ENCODE measurements around the gene PGA3.

Gene PGA3

DNA sequence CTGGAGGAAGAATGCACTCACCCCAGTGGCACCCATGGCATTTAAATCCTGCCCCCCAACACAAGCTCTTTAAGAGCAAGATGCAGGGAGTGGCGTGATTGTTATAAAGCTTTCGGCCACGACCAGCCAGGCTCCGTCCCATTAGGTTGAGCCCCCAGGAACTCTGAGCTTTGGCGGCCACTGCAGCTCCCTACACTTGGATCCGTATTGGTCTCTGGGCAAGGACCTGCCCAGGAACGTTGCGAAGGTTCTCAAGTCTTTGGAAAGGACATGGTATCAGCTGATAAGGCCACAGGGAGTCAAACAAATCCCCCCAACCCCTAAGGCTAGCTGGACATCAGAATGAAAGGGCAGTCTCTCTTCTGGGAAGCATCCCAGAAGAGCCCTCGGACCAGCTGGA is 32.7 kb upstream of the PGA3 start:
- in situ Hi-C loops (cut with MboI; ENCODE audit: low sequenced_read_pairs): no loop called here

DNA sequence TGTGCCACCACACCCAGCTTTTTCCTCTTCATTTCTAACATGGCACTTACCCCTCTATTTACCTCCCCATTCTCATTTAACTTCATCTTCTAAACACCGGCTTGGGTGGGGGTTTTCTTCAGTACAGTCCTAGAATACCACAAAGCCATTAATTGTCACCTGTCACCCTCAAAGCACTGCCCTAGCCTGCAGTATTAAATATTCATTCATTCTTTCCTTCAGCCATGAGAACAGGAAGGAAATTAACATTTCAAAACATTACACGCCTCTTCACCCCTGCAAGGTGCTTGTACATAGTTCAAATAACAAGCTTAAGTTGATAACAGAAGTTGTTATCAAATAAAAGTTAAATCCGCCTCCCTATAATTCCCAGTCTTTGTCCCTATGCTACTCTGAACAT is 31.4 kb upstream of the PGA3 start:
- in situ Hi-C loops (cut with MboI; ENCODE audit: low sequenced_read_pairs): no loop called here

DNA sequence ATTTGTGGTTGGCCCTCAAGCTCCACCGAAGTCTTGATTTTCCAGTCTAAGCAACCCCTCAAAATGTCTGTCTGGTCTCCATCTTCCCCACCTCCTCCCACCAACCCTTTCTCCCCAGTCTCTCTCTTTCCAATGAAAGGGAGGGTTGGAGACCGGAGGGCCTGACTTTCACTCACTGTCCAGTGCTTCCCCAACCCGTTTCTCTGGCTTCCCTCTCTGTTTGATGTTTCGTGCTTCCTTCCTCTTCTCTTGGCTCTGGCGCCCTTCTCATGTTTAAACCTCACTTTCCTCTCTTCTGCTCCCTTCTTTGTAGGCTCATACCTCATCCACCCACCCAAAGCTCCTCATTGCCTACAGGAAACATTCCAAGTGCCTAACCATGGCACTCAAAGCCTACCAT is 31.0 kb upstream of the PGA3 start:
- in situ Hi-C loops (cut with MboI; ENCODE audit: low sequenced_read_pairs): no loop called here

DNA sequence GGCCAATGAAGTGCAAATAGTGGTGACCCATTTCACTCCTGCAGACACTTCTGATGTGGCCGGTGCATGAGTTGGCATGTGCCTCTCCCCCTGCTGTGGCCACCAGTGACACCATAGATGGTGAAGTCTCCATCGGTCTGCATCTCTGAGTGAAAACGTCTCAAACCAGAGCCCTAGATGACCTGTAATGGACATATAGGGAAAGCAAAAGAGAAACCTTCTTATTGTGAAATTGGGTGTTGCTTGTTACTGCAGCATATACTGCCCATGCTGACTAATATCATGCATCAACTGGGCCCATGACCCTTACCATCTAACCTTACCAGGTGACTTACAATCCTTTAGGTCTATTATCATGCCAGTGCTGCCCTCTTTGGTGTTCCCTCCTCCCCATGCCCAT is 30.4 kb upstream of the PGA3 start:
- in situ Hi-C loops (cut with MboI; ENCODE audit: low sequenced_read_pairs): no loop called here

DNA sequence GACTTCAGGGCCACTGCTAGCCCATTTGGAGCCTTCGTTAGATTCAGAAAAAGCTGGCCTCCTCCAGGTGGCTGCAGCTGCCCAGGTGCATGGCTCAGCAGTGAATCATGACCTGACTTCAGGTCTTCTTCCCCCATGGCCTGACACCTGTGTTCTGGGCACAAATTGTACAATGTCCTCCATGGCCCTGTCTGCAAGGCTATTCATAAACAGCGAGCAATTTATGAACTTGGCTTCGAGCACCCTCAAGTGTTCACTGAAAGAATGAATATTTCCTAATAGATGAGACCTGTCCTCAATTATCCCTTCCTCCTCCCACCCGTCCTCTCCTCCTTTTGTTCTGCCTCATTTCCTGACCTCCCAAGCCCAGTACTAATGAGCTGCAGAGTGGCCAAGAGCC is 29.9 kb upstream of the PGA3 start:
- in situ Hi-C loops (cut with MboI; ENCODE audit: low sequenced_read_pairs): no loop called here

DNA sequence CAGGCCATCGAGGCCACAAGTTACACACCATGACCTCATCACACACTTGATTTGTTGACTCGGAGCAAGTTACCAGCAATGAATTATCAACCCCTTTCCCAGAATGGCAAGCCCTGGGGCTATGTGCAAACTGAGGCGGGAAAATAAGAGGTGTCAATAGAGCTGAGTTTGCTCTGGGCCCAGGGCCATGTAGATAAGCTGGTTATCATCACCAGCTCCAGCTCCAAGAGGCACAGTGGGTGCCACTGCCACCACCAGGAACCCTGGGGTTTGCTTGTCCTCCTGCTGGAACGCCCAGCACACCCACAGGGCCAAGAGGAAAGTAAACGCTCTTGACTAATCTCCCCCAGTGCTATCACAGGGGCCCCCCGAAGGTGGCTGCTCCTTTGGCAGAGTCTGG is 29.0 kb upstream of the PGA3 start:
- in situ Hi-C loops (cut with MboI; ENCODE audit: low sequenced_read_pairs): no loop called here

- in situ Hi-C loops (cut with MboI; ENCODE audit: low sequenced_read_pairs): loop anchor here (25.0 kb wide), 1 partner anchor 338 kb away; the partner anchor contains the start of gene CCDC86
Observed at GRCh38 chr11:61174949-61175348, 28.4 kb upstream of the PGA3 start.

DNA sequence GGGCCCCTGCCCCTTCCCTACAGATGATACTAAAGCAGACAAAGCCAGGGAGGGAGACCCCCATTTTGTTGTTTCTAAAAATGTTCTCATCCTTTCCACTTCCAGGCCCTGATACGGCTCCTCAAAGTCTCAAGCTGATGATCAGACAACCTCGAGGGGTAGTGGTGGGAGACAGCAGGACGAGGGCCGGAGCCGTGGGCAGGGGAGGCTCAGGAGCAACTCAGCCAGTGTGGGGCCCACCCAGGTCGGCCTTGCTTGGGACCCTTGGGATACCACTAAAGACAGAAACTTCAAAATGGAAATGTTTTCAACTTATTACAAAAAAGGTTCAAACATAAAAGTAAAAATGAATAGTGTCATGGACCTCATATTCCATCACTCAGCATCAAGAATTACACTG is 26.9 kb upstream of the PGA3 start:
- in situ Hi-C loops (cut with MboI; ENCODE audit: low sequenced_read_pairs): loop anchor here (25.0 kb wide), 1 partner anchor 339 kb away; the partner anchor contains the start of gene CCDC86

GRCh38 chr11:61180205-61180604 is 23.1 kb upstream of the PGA3 start:
- in situ Hi-C loops (cut with MboI; ENCODE audit: low sequenced_read_pairs): loop anchor here (25.0 kb wide), 1 partner anchor 343 kb away; the partner anchor contains the start of gene CCDC86

DNA sequence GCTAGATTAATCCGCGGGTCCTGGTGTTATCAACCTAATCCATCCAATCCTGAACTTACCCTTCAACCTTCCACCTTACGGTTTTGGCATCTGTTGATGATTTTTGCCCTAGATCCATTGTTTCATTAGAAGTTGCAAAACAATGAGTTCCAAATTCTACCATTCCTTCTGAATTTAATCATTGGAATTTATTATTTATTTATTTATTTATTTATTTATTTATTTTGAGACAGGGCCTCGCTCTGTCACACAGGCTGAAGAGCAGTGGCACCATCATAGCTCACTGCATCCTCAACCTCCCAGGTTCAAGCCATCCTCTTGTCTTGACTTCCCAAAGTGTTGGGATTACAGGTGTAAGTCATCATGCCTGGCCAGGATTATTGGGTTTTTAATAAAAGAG is 21.8 kb upstream of the PGA3 start:
- in situ Hi-C loops (cut with MboI; ENCODE audit: low sequenced_read_pairs): loop anchor here (25.0 kb wide), 1 partner anchor 344 kb away; the partner anchor contains the start of gene CCDC86

GRCh38 chr11:61183645-61184044 is 19.7 kb upstream of the PGA3 start:
- in situ Hi-C loops (cut with MboI; ENCODE audit: low sequenced_read_pairs): loop anchor here (25.0 kb wide), 1 partner anchor 346 kb away; the partner anchor contains the start of gene CCDC86

DNA sequence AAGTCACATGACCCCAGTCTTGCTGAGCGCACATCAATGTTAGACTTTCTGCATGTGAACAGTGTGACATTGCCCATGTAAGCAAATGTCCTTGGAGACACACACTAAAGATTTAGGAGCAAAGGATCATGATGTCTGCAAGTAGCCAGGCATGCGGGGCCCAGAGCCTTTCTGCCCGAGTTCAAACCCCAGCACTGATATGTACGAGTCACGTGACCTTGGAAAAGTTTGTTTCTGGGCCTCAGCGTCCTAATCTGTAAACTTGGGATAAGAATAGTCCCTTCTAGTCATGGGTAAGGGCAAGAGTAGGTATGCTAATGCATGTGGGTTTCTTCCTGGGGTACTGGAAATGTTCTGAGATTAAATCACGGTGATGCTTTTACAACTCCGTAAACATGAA is 16.8 kb upstream of the PGA3 start:
- in situ Hi-C loops (cut with MboI; ENCODE audit: low sequenced_read_pairs): loop anchor here (25.0 kb wide), 1 partner anchor 349 kb away; the partner anchor contains the start of gene CCDC86

DNA sequence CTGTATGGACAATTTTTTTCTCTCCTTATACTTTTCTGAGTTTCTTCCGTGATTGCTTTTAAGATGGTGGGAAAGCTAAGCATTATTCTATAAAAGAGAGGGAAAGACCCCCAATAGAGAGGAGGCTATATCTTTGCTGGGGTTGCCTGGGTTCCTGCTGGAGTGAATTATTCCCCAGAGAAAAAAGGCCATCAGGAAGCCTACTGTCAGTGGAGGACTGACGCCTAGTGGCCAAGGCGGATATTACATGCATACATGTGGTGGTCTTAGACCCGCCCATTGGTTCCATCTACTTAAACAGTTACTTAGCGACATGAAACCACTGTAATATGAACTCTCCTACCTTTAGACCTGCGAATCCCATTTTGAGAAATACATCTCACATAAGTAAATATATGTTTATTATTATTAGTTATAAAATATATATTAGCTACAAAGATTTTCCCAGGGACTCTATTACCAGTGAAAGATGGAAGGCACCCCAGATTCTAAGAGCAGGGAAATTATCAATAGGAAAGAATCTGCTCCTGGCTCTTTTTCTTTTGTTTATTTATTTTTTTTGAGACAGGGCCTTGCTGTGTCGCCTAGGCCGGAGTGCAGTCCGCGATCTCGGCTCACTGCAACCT is 15.7 kb upstream of the PGA3 start:
- in situ Hi-C loops (cut with MboI; ENCODE audit: low sequenced_read_pairs): loop anchor here (25.0 kb wide), 1 partner anchor 350 kb away; the partner anchor contains the start of gene CCDC86

DNA sequence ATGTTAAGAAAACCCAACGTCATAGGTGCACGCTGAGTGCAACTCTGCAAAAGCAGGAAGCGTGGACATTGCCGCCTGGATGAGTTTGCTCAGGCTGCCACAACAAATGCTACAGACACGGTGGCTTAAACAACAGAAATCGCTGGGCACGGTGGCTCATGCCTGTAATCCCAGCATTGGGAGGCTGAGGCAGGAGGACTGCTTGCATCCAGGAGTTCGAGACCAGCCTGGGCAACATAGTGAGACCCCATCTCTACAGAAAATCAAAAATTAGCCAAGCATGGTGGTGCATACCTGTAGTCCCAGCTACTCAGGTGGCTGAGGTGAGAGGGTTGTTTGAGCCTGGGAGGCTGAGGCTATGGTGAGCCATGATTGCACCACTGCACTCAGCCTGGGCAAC is 13.4 kb upstream of the PGA3 start:
- in situ Hi-C loops (cut with MboI; ENCODE audit: low sequenced_read_pairs): loop anchor here (25.0 kb wide), 1 partner anchor 353 kb away; the partner anchor contains the start of gene CCDC86

DNA sequence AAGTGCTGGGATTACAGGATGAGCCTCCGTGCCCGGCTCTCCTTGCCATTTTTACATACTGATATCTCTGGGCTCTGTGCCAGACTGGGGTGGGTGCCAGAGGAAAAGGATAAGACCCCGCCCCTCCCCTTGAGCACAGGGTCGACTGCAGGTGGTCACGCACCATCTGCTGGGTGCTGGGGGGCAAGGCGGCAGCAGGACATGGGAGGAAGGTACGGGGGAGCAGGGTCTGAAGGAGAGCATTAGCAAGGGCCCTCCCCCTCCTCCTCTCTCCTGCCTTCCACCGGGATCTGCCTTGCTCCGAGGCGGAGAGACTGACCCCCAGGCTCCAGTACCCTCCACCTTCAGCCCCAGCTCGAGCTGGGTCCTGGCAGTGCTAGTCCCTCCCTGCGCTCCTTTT is 9.7 kb upstream of the PGA3 start:
- in situ Hi-C loops (cut with MboI; ENCODE audit: low sequenced_read_pairs): loop anchor here (25.0 kb wide), 1 partner anchor 356 kb away; the partner anchor contains the start of gene CCDC86

DNA sequence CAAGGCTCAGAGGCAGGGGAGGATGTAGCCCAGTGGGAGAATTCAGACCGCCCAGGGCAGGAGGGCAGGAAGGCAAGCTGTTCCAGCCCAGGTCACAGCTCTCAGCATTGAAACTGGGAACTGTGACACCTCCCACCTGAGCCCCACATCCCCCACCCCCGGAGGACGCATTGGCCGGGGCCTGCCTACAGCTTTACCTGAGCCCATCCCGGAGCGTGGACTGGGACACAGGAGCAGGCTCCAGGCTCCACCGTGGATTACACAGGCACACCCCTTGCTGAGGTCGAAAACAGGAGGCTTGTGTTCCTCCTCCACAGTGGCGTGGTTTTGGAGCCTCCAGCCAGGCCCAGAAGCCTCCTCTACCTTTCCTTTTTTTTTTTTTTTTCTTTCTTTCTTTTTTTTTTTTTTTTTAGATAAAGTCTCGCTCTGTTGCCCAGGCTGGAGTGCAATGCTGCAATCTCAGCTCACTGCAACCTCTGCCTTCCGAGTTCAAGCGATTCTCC is 9.1 kb upstream of the PGA3 start:
- in situ Hi-C loops (cut with MboI; ENCODE audit: low sequenced_read_pairs): loop anchor here (25.0 kb wide), 1 partner anchor 357 kb away; the partner anchor contains the start of gene CCDC86

- in situ Hi-C loops (cut with MboI; ENCODE audit: low sequenced_read_pairs): loop anchor here (25.0 kb wide), 1 partner anchor 358 kb away; the partner anchor contains the start of gene CCDC86
Observed at GRCh38 chr11:61194981-61195695, 8.2 kb upstream of the PGA3 start.

DNA sequence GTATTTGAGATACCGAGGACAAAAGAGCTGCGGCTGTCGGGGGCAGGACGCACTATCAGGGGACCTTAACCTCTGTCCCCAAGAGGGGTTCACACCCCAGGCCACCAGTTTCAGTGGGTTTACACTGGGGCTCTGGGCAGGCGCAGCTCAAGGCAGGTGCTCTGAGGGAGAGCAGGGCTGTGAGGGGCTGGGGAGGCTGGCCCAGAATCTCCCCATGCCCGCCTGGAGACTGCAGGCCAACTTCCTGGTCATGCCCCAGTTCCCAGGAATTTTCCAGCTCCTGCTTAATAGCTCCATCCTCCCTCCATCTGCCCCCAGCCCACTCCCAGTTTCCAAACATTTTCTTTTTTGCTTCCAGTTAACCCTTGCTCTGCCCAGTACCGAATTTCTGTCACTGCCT is 7.6 kb upstream of the PGA3 start:
- in situ Hi-C loops (cut with MboI; ENCODE audit: low sequenced_read_pairs): loop anchor here (25.0 kb wide), 1 partner anchor 358 kb away; the partner anchor contains the start of gene CCDC86

DNA sequence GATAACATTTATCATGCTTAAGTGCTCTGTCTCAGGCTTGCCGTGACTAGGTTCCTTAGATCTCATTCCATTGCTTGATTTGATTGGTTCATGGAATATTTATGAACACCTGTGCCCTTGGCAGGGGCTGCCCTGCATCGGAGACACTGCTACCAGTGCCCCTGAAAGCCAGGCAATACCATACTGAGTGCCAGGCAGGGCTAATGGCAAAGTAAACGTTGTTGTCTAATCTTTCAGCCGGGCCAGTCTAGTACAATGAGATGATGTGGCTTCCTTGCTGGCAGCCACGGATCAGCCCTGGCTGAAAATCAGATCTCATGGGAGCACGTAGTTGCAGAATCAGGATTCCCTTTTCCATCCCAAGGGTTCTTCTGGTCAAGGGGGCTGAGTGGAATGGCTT is 5.0 kb upstream of the PGA3 start:
- in situ Hi-C loops (cut with MboI; ENCODE audit: low sequenced_read_pairs): loop anchor here (25.0 kb wide), 1 partner anchor 361 kb away; the partner anchor contains the start of gene CCDC86

GRCh38 chr11:61198948-61199523 is 4.3 kb upstream of the PGA3 start:
- in situ Hi-C loops (cut with MboI; ENCODE audit: low sequenced_read_pairs): loop anchor here (25.0 kb wide), 1 partner anchor 362 kb away; the partner anchor contains the start of gene CCDC86

DNA sequence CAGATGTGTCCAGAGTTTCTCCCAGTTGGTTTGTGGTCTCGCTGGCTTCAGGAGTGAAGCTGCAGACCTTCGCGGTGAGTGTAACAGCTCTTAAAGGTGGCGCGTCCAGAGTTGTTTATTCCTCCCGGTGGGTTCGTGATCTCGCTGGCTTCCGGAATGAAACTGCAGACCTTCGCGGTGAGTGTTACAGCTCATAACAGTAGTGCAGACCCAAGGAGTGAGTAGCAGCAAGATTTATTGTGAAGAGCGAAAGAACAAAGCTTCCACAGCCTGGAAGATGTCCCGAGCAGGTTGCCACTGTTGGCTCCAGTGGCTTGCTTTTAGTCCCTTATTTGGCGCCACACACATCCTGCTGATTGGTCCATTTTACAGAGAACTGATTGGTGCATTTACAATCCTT is 1.8 kb upstream of the PGA3 start:
- in situ Hi-C loops (cut with MboI; ENCODE audit: low sequenced_read_pairs): no loop called here

Measured in HL-60/S4 (cell line).